HG02943 (cell line): ENCODE measurements around the gene PNPLA2.

Experiments
- ATAC-seq: cut with Tn5 transposase; IDR thresholded peaks from one replicate; pipeline ENCODE4 v1.9.1; 2021; ENCODE audit warnings: mild to moderate bottlenecking, low read depth, moderate library complexity; ENCODE audit not compliant: unreplicated experiment

Gene PNPLA2, protein sequence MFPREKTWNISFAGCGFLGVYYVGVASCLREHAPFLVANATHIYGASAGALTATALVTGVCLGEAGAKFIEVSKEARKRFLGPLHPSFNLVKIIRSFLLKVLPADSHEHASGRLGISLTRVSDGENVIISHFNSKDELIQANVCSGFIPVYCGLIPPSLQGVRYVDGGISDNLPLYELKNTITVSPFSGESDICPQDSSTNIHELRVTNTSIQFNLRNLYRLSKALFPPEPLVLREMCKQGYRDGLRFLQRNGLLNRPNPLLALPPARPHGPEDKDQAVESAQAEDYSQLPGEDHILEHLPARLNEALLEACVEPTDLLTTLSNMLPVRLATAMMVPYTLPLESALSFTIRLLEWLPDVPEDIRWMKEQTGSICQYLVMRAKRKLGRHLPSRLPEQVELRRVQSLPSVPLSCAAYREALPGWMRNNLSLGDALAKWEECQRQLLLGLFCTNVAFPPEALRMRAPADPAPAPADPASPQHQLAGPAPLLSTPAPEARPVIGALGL

DNA sequence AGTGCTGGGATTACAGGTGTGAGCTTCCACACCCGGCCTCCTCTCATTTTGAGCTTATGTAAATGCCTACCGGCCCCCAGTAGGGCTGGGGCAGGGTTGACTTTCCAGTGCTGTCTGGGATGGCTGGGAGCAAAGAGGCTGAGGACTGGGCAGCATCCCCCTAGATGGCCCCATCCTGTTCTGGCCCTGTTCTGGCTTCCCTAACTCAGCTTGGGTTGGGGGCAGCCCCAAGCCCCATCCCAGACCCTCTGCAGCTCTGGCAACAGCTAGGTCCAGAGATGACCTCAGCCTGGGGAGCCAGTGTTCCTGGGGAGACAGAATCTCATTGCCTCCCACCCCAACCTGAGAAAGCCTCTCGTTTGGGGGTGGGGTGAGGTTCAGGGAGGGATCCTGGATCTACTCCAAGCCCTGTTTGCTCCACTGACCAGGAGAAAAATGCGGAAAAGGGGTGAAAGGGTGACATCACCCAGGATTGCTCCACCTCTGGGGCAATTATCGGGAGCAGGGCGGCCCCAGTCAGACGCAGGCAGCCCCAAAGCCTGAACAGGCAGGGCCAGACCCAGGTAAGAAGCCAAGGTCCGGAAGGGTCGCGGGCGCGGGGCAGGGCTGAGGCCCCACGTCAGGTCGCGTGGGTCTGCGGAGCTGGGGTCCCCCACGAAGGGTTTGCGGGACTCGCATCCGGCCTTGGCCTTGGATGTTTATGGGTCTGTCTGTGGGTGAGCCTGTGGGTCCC lies at the start of gene PNPLA2:
PNPLA2 (plus strand) TSS at position 519 of the 733 bp plus-strand sequence. CDS start 805 bp downstream, outside the sequence.
- no peak for ATAC-seq

DNA sequence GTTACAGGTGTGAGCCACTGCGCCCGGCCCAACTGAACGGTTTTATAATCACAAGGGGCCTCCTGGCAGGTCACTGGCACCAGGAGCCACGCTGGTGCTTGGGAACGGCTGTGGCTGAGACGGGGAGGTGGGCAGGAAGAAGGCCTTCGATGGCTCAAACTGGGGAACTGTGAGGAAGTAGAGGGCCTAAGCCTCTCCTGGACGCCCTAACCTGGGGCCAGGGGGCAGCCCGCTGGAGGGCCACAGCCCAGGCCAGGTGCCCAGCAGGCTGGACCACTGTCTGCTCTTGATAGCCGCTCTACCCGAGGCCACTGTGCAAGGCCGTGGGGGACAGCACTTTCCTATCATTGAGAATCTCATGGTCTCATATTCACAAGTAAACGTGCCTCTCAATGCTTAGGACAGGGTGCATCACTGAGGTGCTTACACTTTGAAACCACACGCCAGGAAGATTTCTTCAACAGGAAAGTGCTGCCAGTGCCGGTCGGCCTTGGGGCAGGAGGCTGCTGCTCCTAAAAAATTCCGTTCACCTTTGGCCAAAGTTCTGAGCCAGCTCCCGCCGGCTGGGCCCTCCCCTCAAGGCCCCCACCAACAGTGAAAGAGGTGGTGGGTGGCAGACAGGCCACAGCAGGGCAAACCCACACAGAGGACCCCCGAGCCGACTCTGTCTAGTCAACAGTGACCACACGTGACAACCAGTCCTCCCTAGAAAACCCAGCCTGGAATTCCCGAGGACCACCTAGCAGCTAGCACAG lies 48.6 kb upstream of the PNPLA2 start:
- ATAC-seq: no peak

DNA sequence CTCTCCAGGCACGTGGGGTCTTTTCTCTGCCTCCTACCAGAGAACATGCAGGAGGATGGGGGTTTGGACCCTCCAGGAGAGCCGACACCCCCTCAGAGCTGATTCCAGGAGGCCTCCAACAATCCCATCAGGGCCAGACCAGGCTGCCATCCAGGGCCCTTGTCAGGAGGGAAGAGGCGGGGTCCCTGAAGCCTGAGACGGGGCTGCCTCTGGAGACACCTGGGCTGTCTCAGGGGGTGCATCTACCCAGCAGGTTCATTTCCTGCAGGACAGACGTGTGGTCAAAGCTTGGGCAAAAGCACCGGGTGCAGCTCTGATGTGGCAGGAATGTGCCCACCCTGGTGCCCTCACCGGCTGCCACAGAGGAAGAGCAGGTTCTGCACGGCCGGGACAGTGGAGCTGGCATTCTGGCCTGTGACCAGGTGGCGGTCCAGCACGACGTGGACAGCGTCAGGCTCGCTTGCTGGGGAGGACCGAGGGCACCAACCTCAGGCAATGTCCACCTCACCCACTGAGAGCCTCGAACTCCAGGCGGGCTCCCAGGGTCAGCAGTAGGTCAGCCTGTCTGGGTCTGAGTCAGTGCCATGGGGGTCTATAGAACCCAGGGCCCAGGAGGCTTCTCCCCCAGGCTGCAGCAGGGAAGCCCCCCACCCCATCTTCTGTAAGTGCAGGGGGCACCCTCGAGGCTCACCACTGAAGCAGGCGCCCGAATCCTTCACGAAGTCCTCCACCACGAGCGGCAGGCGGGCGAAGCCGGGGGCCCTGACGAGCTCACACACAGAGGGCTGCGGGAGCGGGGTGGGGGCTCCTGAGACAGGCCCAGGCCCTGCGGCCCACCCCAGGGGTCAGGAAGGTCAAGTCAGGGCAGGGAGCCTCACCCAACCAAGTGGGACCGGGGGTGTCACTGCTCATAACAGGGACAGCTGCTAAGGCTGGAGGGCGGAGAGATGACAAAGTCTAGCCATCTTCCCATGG lies 47.8 kb upstream of the PNPLA2 start:
- ATAC-seq: no peak

DNA sequence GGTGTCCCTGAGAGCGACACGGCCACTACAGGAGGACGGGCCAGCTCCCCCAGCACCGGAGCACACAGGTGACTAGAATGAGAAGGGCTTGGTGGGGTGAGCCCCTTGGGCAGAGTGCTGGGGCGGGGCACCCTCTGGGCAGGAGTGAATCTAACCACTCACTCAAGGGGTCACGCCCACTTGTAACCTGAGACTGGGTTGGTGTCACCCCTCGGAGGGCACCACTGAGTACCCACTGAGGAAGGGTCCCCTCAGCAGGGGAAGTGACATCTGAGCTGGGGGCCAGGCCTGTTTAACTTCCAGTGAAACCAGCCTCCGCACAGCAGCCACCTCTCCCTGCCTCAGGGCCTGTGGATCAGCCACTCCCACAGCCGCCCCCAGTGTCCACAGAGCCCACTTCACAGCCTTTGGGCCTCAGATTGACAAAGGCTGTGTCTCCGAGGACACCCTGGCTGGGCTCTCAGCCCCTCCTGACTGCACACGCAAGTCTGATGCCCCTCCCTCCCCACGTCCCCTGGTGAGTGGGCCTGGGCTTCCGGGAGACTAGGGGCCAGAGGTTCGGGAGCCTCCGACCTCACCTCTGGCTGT lies 47.0 kb upstream of the PNPLA2 start:
- ATAC-seq: no peak

DNA sequence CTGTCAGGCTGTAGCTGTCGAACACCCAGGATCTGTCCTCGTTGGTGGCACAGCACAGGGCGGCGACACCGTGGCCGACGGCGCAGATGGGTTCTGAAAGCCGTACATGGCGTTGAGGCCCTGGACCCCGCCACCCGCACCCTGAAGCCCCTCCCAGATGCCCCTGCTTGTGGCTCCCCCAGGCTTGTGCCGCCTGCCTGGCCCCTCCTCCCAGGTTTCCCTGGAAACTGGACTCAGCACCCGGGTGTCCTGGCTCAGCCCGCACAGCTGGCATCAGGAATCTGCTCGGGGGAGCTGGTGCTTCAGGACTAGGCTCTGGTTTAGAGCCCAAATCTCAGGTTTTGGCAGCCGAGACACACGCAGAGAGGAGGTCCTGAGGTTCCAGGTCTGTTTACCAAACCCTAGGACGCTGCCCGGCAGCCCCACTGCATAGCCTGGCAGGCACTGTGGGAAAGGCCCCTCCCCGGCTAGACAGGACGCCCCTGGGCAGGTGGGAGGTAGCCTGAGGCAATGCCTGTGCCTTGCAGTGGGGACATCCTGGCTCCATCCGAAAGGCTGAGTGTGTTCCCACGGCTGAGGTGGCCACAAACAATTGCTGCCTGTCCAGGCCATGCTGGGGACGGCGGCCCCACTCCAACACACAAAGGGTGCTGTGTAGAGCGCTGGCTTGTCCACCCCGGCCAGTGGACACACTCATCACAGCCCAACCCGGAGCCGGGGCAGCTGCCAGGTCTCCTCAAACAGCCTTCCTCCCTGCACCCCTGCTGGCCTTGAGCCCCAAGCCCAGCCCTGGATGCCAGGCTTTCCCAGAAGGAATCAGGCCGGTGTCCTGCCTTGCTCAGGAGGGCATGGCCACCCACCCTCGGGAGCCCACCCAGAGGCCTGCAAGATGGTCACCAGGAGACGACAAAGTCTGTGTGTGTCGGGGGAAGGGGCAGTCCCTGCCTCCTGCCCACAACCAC lies 46.0 kb upstream of the PNPLA2 start:
- no peak for ATAC-seq

DNA sequence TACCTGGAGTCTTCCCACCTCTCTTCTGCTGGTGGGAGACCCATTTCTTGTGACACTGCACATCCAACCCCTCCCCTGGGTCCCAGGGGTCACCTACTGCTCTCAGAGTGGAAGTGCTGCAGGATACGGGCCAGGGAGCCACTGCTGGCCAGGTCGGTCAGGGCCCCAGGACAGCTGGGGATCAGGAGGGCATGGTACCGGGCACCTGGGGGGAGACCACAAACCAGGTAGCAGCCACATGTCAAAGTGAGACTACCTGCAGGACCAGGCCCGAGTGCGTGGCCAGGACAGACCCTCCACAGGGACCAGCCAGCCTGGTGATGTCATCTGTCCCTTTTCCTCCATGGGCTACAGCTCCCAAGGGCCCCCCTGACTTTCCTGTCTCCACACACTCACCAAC lies 45.3 kb upstream of the PNPLA2 start:
- no peak for ATAC-seq

DNA sequence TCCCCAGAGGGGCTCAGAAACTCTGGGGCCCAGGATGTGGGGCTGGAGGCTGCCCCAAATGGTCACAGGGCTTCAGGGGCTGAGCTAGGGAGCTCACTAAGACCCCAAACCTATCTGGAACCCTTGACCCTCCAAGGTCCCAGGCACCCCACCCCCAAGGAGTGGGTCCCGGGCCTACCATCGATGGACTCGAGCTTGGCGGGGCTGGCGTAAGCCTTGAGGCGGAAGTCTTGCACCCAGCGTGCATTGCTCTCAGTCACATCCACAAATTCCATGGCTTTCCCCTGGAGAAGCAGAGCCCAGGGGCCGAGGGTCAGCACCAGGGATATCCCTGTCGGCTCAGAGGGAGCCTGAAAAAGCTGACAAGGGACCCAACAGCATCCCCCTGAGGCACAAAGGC lies 44.9 kb upstream of the PNPLA2 start:
- no peak for ATAC-seq

DNA sequence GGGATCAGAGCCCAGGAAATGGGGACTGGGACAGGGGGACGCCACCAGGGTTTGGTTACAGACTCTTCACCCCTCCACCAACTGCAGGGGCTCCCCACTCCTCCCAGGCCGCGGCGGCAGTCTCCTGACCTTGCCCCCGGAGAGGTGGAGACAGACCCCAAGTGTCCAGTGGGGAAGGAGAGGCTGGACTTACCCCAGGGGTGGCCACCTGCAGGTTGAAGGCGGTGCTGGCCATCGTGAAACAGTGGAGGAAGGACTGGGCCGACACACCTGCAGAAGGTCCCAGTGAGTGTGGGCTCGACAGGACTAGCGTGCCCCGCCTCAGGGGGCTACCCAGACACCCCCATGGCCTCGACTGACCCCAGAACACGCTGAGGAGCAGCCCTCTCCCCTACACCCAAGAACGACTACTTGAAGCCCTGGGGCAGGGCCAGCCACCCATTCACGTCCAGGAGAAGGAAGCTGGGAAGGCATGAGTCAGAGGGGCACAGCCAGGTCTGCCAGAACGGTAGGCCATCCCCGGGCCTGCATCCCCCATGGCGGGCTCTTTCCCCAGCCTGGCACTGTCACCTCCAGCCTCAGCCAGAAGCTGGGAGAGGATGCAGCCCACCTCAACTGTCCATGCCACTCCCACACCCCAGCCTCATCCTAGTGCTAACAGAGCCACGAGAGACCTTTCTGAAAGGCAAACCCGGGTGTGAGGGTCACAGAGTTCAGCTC lies 43.7 kb upstream of the PNPLA2 start:
- ATAC-seq: no peak

DNA sequence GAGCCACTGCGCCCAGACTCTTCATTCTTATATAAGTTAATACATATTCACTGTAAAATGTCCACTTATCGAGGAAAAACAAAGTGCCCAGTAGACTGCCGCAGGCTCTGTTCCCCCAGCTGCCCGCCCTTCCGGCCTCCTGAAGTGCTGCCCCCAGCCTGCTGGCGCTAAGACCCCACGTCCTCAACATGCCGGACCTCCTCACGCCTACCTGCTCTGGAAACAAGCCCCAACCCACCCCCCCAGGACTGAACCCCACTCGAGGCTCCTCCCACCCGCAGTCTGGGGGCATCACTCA lies 42.5 kb upstream of the PNPLA2 start:
- ATAC-seq: no peak

DNA sequence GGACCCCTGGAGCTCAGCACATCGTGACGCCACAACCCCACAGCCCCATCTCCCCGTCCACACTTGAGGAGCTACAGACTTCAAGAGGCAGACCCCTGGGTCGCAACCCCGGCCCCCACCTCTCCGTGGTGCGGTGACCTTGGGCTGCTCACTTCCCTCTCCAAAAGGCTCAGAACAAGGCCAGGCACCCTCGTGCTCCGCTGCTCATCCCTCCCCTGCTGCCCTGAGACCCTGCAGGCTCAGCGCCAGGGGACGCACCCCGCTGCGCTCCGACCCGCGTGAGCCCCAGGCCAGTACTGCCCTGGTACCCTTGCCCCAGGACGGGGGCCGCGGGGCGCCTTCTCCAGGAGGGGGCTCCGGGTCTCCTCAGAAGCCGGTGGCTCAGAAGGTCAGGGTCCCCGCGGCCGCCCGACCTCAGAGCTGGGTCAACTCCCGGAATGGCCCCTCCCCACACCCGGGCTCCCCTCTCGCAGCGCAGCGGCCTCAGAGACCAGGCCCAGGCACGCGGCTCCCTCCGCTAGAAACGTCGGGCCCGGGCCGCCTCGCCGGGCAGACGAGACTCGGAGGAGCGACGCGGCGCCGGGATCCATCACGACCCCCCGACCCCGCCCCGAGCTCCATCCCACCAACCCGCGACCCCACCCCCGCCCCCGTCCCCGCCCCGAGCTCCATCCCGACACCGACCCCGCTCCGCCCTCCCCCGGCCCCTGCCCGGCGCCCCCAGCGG lies 42.0 kb upstream of the PNPLA2 start:
- peak; percentile 34 for ATAC-seq

DNA sequence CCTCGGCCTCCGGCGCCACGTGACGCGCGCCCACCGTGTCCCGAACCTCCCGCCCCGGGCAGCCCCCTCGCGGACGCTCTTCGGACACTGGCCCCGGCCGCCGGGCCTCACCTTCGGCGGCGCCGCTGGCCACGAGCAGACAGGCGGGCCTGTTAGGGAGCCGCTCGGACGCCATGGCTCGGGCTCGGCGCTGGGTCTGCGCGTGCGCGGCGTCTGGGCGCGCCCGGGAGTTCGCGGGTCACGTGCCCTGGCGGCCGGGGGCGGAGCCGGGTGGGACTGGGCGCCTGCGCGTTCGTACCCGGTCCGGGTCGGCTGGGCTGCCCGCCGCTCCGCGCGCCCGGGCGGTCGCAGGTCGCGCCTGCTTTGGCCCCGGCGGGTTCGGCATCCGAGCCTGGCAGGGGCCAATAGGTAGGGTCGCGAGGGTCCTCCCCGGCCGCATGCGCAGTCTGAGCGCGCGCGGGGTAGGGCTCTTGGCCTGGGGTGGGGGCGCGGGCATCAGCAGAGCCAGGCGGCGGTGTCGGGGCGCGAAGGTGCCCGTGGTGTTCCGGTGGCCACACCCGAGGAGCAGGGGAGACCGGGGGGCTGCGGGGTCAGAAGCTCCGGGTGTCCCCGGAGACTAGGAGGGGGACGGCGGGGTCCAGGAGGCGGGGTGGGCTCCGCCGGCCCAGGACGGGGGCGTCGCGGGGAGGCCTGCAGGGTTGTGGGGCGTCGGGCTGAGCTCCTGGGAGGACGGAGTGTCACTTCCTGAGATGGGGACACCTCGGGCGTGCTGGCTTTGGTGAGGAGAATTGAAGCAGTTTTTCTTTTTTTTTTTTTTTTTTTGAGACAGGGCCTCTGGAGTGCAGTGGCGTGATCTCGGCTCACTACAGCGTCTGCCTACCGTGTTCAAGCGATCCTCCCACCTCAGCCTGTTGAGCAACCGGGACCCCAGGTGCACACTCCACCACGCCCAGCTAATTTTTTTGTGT lies 41.1 kb upstream of the PNPLA2 start, which contains the start of gene GATD1:
GATD1 (minus strand) TSS at position 200 of the 968 bp plus-strand sequence; CDS start at position 175, 25 bp downstream.
- ATAC-seq: peak; percentile 57

DNA sequence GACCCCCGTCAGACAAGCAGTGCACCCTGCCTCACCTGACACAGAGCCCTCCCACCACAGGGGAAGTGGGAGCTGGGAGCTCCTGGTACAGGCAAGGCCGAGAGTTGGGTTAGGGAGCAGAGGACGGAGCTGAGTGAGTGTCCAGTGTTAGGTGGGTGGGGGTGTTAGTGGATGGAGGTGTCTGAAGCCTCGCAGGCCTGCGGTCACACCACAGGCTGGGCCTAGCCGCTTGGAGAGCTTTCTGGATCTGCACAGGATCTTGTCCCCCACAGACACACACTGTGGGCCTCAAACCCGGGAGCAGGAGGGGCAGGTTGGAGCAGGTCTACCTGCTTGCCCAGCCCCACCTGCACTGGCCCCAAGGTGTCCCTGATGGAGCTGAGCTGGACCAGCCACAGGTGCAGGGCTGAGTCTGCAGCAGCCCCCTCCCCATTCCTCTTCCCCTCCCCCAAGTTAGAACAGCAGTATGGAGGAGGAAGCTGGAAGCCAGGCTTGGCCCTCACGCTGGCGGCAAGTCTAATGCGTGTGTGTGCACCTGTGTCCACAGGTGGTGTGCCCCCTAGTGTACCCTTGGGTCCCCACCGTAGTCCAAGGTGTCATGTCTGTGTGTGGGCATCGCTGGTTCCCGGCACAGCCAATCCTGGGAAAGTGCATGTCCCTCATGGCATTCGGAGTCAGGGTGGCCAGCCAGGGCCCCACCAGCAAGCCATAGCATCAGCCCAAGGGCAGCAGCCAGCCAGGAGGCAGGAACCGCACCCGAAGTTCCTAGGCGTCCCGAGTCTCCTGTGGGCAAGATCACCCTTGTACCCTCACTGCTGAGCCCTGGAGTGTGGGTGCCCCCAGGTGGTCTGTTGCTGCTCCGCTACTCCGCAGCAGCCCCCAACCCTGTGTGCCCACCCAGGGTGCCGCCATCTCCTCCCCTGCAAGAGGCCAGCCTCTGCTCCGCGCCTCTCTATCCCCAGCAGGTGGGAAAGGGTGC lies 39.4 kb upstream of the PNPLA2 start:
- no peak for ATAC-seq

DNA sequence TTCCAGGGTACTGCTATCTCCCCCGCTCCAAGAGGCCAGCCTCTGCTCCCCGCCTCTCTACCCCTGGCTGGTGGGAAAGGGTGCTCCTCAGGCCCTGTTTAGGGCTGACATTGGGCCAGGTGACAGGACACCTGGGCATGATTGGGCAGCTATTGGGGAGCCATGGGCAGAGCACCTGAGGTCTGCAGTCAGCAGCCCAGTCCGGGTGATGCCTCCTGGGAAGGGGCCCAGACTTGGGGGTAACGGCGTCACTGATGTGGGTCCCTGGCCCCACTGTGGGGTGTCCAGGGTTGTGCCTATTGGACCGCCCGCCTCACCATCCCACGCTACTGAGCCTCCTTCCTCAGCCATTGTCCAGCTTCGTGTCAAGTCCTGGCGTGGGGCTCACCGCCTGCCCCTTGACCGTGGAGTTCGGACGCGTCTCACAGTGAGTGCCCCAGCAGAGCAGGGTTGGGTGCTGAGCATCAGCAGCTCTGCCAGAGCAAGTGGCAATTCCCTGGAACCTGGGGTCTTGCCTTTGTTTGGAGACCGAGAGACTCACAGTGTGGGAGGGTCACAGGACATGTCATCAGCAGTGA lies 38.7 kb upstream of the PNPLA2 start:
- ATAC-seq: no peak
